GM03348 (cell line): Measurements from ENCODE around the gene SOX30.

ENCODE experiments used
- DNase-seq: peaks from one replicate; pipeline ENCODE4 v3.0.0; 2012; ENCODE audit warnings: low spot score

The SOX30 gene

GRCh38 chr5:157607371-157608161, 44.7 kb downstream of the SOX30 start:
- DNase-seq: peak; percentile 11

- no peak for DNase-seq
Measured at GRCh38 chr5:157606046-157606445, 46.2 kb downstream of the SOX30 start.

- DNase-seq: peak; percentile 81
Measured at GRCh38 chr5:157603333-157604190, 48.7 kb downstream of the SOX30 start.

GRCh38 chr5:157602505-157602904, 49.7 kb downstream of the SOX30 start:
- DNase-seq: peak; percentile 5

GRCh38 chr5:157600252-157600651, 52.0 kb downstream of the SOX30 start:
- no peak for DNase-seq

- DNase-seq: no peak
Measured at GRCh38 chr5:157599565-157599964, 52.7 kb downstream of the SOX30 start.

- no peak for DNase-seq
Measured at GRCh38 chr5:157598350-157598936, 53.8 kb downstream of the SOX30 start.

- DNase-seq: no peak
Measured at GRCh38 chr5:157597277-157597676, 55.0 kb downstream of the SOX30 start.

GRCh38 chr5:157596487-157596886, 55.8 kb downstream of the SOX30 start:
- DNase-seq: peak; percentile 10

- DNase-seq: no peak
Measured at GRCh38 chr5:157594675-157595459, 57.4 kb downstream of the SOX30 start.

- DNase-seq: no peak
Measured at GRCh38 chr5:157594257-157594656, 58.0 kb downstream of the SOX30 start.

GRCh38 chr5:157593052-157593757, 59.0 kb downstream of the SOX30 start:
- DNase-seq: no peak

GRCh38 chr5:157592594-157592993, 59.6 kb downstream of the SOX30 start:
- no peak for DNase-seq

GRCh38 chr5:157590478-157590877, 61.8 kb downstream of the SOX30 start:
- no peak for DNase-seq

GRCh38 chr5:157584628-157585027, 67.6 kb downstream of the SOX30 start:
- no peak for DNase-seq

- no peak for DNase-seq
Measured at GRCh38 chr5:157582731-157583620, 69.3 kb downstream of the SOX30 start.

GRCh38 chr5:157581901-157582300, 70.3 kb downstream of the SOX30 start:
- DNase-seq: no peak

GRCh38 chr5:157578079-157578780, 74.0 kb downstream of the SOX30 start:
- DNase-seq: no peak

- DNase-seq: no peak
Measured at GRCh38 chr5:157576678-157577077, 75.6 kb downstream of the SOX30 start.
